Adrenal gland (tissue), 12 donors: ENCODE data around the gene SH2D2A. TPM values are rescaled to one million over a fixed set of nuclear protein-coding genes. Genes with fewer than 3 reads are reported as not detected.

ENCODE experiments used
- DNase-seq, 7 donors: peaks; one replicate each; pipeline ENCODE4 v3.0.0-alpha.2; 2019 to 2020
- H3K27ac ChIP-seq, 5 donors: fragments of 200-600 bp; sonication (generic) in 4 of 5; 1 replicate in 3 of 5; 2 replicates in 2 of 5; pipeline versions ENCODE4 v1.5.1 to v1.8.0; 2016 to 2020; ENCODE audit warnings: mild to moderate bottlenecking in 1 of 5
- H3K27me3 ChIP-seq: fragments of 200-600 bp; 2 replicates; pipeline ENCODE4 v1.8.0; 2021
- H3K36me3 ChIP-seq, 2 donors: fragments of 200-600 bp; replicated peaks in 1 of 2; 1 replicate in 1 of 2; 2 replicates in 1 of 2; pipeline versions ENCODE4 v1.5.1 to v1.8.0; 2018 to 2022
- H3K4me1 ChIP-seq, 2 donors: fragments of 200-600 bp; replicated peaks in 1 of 2; 1 replicate in 1 of 2; 2 replicates in 1 of 2; pipeline versions ENCODE4 v1.5.1 to v1.8.0; 2018 to 2021
- H3K4me3 ChIP-seq, 4 donors: fragments of 200-600 bp; sonication (generic) in 3 of 4; one replicate each; pipeline ENCODE4 v1.5.1; 2016 to 2018
- H3K9me3 ChIP-seq, 3 donors: fragments of 200-600 bp; sonication (generic) in 1 of 3; replicated peaks in 1 of 3; 1 replicate in 2 of 3; 2 replicates in 1 of 3; pipeline versions ENCODE4 v1.5.1 to v1.8.0; 2016 to 2021
- POLR2A ChIP-seq, 2 donors: fragments of 450-650 bp; IDR thresholded peaks; one replicate each; pipeline ENCODE4 v1.6.1; 2017; ENCODE audit warnings: antibody characterized with exemption in 2 of 2, mild to moderate bottlenecking in 2 of 2, moderate library complexity in 1 of 2
- WGBS, 4 donors: extraction: QIAGEN DNeasy Blood & Tissue Kit in 2 of 4; methylation state at CpG; one replicate each; pipeline versions ENCODE4 v1.1.5 to v1.1.7; 2013 to 2017; 5-methylcytosine and 5-hydroxymethylcytosine counted together
- intact Hi-C, 2 donors: fragments of 100-400 bp; cut with DNase I; formaldehyde crosslinking; loops; one replicate each; pipeline versions ENCODE4 v1.14.1 to v1.15.0; 2022 to 2023
- polyA plus RNA-seq, 3 donors: library from polyadenylated mRNA; stranded (reverse); fragments of 200-250 nt in 2 of 3; fragments of 350-450 nt in 1 of 3; fragmentation: Illumina TruSeq in 1 of 3; extraction: RNeasy Lipid Tissue Mini Kit (QIAGEN cat#74804) in 1 of 3; gene quantifications; one replicate each; pipeline ENCODE4 v1.2.3, GENCODE V29; 2013 to 2014
- total RNA-seq, 9 donors: library from RNA; depleted of rRNA in 4 of 9; stranded (reverse); fragments of >200 nt in 4 of 9; fragments of 120-200 nt in 1 of 9; fragmentation: NEBNext Ultra II Directional in 1 of 9; extraction: Animal tissue kit (Norgen Biotek cat#: 25700) in 1 of 9; gene quantifications; one replicate each; pipeline versions ENCODE4 v1.1.0 to v1.2.4, GENCODE V29; 2013 to 2023
- TF ChIP-seq, protein P1 (sequence below), 6 experiments: fragments of 450-650 bp in 4 of 6; fragments of 200-600 bp in 2 of 6; sonication (generic) in 1 of 6; IDR thresholded peaks; 1 replicate in 5 of 6; 2 replicates in 1 of 6; pipeline versions ENCODE4 v1.5.1 to v1.8.0; 2016 to 2021; ENCODE audit warnings: antibody characterized with exemption in 6 of 6, mild to moderate bottlenecking in 2 of 6, moderate library complexity in 1 of 6
- donor health status: healthy with polysubstance abuse.
- donor health status: Bipolar disorder and iron deficiency.
- donor health status: DM: yes; HTN: yes; CAD: no.
- donor health status: DM: no; HTN: no; CAD: no.
- donor health status: DM: no; HTN: no; CAD: no.
- donor health status: DM: yes; HTN: yes; CAD: no.

SH2D2A gene
- total and polyA plus RNA-seq, 12 donors, result 0.11 to 4.8 (median 2.1) TPM; not detected in 1

DNA sequence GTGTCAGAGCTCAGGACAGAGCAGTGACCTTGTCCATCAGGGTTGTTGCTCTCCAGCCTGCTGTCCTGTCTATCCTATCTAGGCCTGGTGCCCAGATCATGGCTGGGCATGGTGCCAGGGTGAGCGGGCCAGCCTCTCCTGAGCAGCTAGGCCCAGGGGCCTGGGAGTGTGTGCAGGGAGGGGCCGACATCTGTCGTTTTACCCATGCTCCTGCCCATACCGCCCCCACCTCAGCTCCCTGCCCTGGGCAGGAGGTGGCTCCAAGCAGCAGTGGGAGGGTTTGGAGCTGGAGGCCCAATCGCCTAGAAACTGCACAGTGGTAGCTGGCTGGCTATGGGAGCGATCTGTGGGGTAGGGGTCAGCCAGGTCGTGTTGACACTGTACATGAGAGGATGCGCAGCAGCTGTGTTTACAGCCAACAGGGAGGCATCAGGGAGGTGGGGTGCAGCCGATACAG is 35.8 kb upstream of the SH2D2A start:
- TF ChIP-seq POLR2A (IDR thresholded peaks at IDR 0.05), result no peak
- TF ChIP-seq, protein P1, sequence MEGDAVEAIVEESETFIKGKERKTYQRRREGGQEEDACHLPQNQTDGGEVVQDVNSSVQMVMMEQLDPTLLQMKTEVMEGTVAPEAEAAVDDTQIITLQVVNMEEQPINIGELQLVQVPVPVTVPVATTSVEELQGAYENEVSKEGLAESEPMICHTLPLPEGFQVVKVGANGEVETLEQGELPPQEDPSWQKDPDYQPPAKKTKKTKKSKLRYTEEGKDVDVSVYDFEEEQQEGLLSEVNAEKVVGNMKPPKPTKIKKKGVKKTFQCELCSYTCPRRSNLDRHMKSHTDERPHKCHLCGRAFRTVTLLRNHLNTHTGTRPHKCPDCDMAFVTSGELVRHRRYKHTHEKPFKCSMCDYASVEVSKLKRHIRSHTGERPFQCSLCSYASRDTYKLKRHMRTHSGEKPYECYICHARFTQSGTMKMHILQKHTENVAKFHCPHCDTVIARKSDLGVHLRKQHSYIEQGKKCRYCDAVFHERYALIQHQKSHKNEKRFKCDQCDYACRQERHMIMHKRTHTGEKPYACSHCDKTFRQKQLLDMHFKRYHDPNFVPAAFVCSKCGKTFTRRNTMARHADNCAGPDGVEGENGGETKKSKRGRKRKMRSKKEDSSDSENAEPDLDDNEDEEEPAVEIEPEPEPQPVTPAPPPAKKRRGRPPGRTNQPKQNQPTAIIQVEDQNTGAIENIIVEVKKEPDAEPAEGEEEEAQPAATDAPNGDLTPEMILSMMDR (IDR thresholded peaks at IDR 0.05), result no peak
- no peaks in the 10 kb centered on the region for H3K9me3 ChIP-seq
- intact Hi-C loops, result no loop called here
- peaks cover 7% of the 10 kb centered on the region for H3K27me3 ChIP-seq
- peak; percentile 88 to 97 (median 90) for DNase-seq
- no peak overlapping the region for H3K4me3 ChIP-seq
- WGBS, 4 donors, result 35 to 47% (median 44%) methylated on average over 4 to 9 of the region's 9 CpGs; no CpG with 5 or more reads in 1 of the 4 donors
- H3K27ac ChIP-seq, result no peak overlapping the region
- H3K4me1 ChIP-seq, result peaks cover 6 to 11% of the 10 kb centered on the region in 2 donors
- H3K36me3 ChIP-seq, result no peaks in the 10 kb centered on the region

GRCh38 chr1:156851779-156852417 is 35.2 kb upstream of the SH2D2A start:
- 46 to 71% (median 69%) methylated on average over 6 to 17 of the region's 17 CpGs for WGBS, 4 donors
- Histone ChIP-seq H3K4me1 (peaks cover 6 to 11% of the 10 kb centered on the region in 2 donors), H3K27me3 (peaks cover 7% of the 10 kb centered on the region), H3K36me3 (no peaks in the 10 kb centered on the region), H3K9me3 (no peaks in the 10 kb centered on the region), H3K27ac (no peak overlapping the region), H3K4me3 (no peak overlapping the region)
- TF ChIP-seq POLR2A (IDR thresholded peaks at IDR 0.05), result no peak
- TF ChIP-seq, protein P1 (IDR thresholded peaks at IDR 0.05), result no peak
- intact Hi-C loops, result no loop called here
- peak in 1 of 7 donors; percentile 19 for DNase-seq

DNA sequence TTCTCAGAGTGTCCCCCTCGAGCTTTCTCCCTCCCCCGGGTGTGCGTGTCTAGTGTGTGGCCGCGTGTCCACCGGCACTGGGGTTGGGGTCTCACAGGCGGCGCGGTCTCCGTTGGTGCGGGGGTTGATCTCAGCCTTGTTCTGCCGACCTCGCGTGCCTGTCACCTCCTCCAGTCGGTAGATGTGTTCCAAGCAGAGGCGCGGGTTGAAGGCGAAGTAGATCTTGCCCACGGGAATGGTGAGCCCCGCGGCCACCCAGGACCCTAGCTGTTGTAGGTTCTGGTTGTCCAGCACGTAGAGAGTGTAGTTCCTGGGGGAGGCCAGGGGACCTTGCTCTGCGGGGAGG is 32.5 kb upstream of the SH2D2A start:
- Histone ChIP-seq H3K9me3 (no peaks in the 10 kb centered on the region), H3K4me3 (no peak overlapping the region), H3K27me3 (peaks cover 24% of the 10 kb centered on the region), H3K4me1 (peaks cover 6 to 14% of the 10 kb centered on the region in 2 donors), H3K36me3 (no peaks in the 10 kb centered on the region), H3K27ac (no peak overlapping the region)
- TF ChIP-seq, protein P1 (IDR thresholded peaks at IDR 0.05), result no peak
- TF ChIP-seq POLR2A (IDR thresholded peaks at IDR 0.05), result no peak
- WGBS, 4 donors, result 33 to 56% (median 35%) methylated on average over 6 to 23 of the region's 23 CpGs; no CpG with 5 or more reads in 1 of the 4 donors
- intact Hi-C loops, result no loop called here
- DNase-seq, result no peak

DNA sequence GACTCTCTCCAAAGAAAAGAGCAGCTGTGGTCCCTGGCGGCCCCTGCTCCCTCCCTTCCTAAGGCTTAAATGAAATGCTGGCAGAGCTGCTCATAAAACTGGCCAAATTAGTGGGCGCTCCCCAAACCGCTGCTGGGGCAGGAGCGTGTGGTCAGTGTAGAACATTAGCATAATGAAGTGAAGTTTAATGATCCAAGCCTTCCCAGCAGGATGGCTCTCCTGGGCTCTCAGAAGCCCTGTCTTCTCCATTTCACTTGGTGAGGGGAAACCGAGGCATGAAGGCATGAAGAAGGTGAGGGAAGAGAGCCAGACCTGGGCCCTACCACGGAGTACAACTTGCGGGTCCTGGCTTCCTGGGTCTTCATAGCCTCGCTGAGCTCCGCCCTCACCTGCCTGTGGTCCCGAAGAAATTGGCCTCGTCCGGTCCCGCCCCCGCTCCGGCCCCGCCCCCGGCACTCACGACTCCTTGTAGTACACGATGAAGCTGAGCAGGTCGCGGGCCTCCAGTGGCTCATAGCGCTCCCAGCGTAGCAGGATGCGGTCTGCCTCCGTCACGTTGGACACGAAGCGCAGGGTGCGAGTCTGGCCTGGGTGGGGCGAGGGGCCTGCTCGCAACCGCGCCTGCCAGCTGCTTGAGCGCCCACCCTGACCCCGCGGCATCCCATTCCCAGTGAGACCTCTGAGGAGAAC is 32.0 kb upstream of the SH2D2A start:
- H3K36me3 ChIP-seq, result no peaks in the 10 kb centered on the region
- H3K4me3 ChIP-seq, result no peak overlapping the region
- TF ChIP-seq POLR2A (IDR thresholded peaks at IDR 0.05), result no peak
- TF ChIP-seq, protein P1 (IDR thresholded peaks at IDR 0.05), result no peak
- intact Hi-C loops, result no loop called here
- DNase-seq, result peak in 2 of 7 donors; percentile 15 to 62
- peaks cover 25% of the 10 kb centered on the region for H3K27me3 ChIP-seq
- peaks cover 6 to 14% of the 10 kb centered on the region in 2 donors for H3K4me1 ChIP-seq
- no peak overlapping the region for H3K27ac ChIP-seq
- WGBS, 4 donors, result 23 to 51% (median 28%) methylated on average over 11 to 36 of the region's 36 CpGs
- no peaks in the 10 kb centered on the region for H3K9me3 ChIP-seq
